Endothelial cell (in vitro differentiated cells): ENCODE measurements around the gene LUZP4. TPM values are rescaled to one million over a fixed set of nuclear protein-coding genes. Genes with fewer than 3 reads are reported as not detected.

Source experiments
- DNase-seq: peaks from one replicate; pipeline ENCODE4 v3.0.0; 2021; ENCODE audit warnings: low spot score
- H3K27ac Mint-ChIP-seq: one replicate; pipeline ENCODE4 v1.8.0; 2021; ENCODE audit warnings: mixed read lengths, inconsistent platforms; ENCODE audit not compliant: unreplicated experiment
- H3K27me3 Mint-ChIP-seq: one replicate; pipeline ENCODE4 v1.8.0; 2021; ENCODE audit warnings: mild to moderate bottlenecking, moderate library complexity, mixed read lengths, inconsistent platforms; ENCODE audit not compliant: unreplicated experiment
- H3K36me3 Mint-ChIP-seq: one replicate; pipeline ENCODE4 v1.8.0; 2021; ENCODE audit warnings: mild to moderate bottlenecking, low read depth, mixed read lengths, inconsistent platforms; ENCODE audit not compliant: unreplicated experiment
- H3K4me1 Mint-ChIP-seq: one replicate; pipeline ENCODE4 v1.8.0; 2021; ENCODE audit warnings: mild to moderate bottlenecking, mixed read lengths, inconsistent platforms; ENCODE audit not compliant: unreplicated experiment
- H3K4me3 Mint-ChIP-seq: one replicate; pipeline ENCODE4 v1.8.0; 2021; ENCODE audit warnings: mild to moderate bottlenecking, mixed read lengths, inconsistent platforms; ENCODE audit not compliant: unreplicated experiment
- H3K9me3 Mint-ChIP-seq: one replicate; pipeline ENCODE4 v1.8.0; 2021; ENCODE audit warnings: mixed read lengths, inconsistent platforms; ENCODE audit not compliant: unreplicated experiment
- total RNA-seq: library from RNA; stranded (reverse); fragmentation: NEBNext Ultra II Directional; extraction: Animal tissue kit (Norgen Biotek cat#: 25700); gene quantifications from one replicate; pipeline ENCODE4 v1.2.1, GENCODE V29; 2021; ENCODE audit not compliant: unreplicated experiment
- TF ChIP-seq, protein P1 (sequence below): fragments of 200-600 bp; sonication (generic); IDR thresholded peaks from one replicate; pipeline ENCODE4 v1.5.0; 2021; ENCODE audit warnings: antibody characterized with exemption; ENCODE audit not compliant: unreplicated experiment

Gene LUZP4
- total RNA-seq, 1 donor from 2014 or later = not detected

DNA sequence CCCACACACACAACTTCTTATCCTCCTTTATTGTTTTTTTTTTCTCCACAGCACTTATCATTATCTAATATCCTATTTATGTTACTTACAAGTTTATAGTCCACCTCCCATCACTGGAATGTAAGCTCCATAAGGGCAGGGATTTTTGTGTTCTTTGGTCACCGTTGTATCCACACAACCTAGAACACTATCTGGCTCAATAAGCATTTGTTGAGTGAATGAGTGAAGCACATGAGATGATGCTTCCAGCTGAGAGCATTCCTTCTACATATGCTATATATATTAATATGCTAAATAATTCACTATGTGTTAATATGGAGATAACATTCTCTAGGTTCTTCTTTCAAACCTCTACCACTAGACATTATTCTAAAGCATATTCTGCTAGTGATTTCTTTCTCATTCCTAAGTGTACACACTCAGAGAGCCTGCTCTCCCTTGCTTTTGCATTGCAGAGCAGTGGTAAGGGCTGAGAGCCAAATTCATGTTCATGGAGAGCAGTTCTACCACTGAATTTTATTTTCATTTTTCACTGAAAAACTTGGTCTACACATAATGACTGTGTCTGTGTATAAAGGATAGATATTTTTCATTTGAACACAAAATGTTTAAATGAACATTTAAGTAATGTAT is 20.3 kb upstream of the LUZP4 start:
- H3K27me3 Mint-ChIP-seq = no peaks in the 10 kb centered on the region
- DNase-seq = no peak
- no peak overlapping the region for H3K4me3 Mint-ChIP-seq
- TF ChIP-seq, protein P1, sequence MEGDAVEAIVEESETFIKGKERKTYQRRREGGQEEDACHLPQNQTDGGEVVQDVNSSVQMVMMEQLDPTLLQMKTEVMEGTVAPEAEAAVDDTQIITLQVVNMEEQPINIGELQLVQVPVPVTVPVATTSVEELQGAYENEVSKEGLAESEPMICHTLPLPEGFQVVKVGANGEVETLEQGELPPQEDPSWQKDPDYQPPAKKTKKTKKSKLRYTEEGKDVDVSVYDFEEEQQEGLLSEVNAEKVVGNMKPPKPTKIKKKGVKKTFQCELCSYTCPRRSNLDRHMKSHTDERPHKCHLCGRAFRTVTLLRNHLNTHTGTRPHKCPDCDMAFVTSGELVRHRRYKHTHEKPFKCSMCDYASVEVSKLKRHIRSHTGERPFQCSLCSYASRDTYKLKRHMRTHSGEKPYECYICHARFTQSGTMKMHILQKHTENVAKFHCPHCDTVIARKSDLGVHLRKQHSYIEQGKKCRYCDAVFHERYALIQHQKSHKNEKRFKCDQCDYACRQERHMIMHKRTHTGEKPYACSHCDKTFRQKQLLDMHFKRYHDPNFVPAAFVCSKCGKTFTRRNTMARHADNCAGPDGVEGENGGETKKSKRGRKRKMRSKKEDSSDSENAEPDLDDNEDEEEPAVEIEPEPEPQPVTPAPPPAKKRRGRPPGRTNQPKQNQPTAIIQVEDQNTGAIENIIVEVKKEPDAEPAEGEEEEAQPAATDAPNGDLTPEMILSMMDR = no peak
- H3K27ac Mint-ChIP-seq = no peak overlapping the region
- H3K9me3 Mint-ChIP-seq = no peaks in the 10 kb centered on the region
- no peaks in the 10 kb centered on the region for H3K36me3 Mint-ChIP-seq
- H3K4me1 Mint-ChIP-seq = no peaks in the 10 kb centered on the region

DNA sequence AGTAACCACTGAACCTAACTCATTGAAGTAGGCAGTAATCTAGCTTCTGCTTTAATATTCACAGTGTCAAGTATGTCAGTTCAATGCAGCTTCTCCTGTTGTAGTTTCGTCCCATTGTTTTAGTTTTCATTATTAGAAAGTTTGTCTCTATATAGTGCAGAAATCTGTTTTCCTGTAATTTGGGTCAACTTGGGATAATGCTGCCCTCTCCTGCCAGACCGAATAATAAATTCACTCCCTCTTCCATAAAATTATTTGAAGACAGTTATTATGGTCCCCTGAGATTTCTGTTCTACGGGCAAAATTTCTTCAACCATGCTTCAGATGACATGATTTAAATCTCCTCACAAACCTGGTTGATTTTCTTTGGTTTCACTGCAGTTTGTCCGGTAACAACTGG is 4.6 kb upstream of the LUZP4 start:
- Mint-ChIP-seq H3K27ac (no peak overlapping the region), H3K36me3 (no peaks in the 10 kb centered on the region), H3K4me3 (no peak overlapping the region), H3K9me3 (no peaks in the 10 kb centered on the region), H3K4me1 (no peaks in the 10 kb centered on the region), H3K27me3 (no peaks in the 10 kb centered on the region)
- DNase-seq = no peak
- TF ChIP-seq, protein P1 = no peak

DNA sequence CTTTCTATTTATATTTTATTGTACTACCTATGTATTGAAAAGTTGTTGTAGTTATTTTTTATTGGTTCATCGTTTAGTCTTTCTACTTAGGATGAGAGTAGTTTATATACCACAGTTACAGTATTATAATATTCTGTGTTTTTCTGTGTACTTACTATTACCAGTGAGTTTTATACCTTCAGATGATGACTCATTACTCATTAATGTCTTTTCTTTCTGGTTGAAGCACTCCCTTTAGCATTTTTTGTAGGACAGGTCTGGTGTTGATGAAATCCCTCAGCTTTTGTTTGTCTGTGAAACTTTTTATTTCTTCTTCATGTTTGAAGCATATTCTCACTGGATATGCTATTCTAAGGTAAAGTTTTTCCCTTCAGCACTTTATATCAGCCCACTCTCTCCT is 7.7 kb downstream of the LUZP4 start:
- Mint-ChIP-seq H3K27me3 (no peaks in the 10 kb centered on the region), H3K27ac (no peak overlapping the region), H3K4me3 (no peak overlapping the region), H3K4me1 (no peaks in the 10 kb centered on the region), H3K9me3 (no peaks in the 10 kb centered on the region), H3K36me3 (no peaks in the 10 kb centered on the region)
- no peak for DNase-seq
- TF ChIP-seq, protein P1 = no peak

DNA sequence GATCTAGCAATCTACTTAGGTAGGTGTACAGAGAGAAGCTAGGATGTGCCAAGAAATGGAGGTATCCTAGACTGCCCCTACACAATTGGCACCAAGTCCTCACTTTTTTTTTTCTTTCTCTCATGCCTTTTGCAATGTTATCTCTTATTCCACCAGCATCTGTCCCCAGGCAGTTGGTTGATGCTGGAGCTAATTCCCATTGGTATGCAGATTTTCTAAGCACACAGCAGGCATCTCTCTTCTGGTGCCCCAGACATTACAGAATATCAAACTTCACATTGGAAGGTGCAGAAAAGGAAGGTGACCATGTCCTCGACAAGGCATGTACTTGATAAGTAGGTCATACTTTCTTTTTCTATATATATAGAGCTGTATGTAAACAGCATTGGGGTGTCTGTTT is 21.6 kb downstream of the LUZP4 start:
- Mint-ChIP-seq H3K4me3 (no peak overlapping the region), H3K4me1 (no peaks in the 10 kb centered on the region), H3K27ac (no peak overlapping the region), H3K36me3 (no peaks in the 10 kb centered on the region), H3K27me3 (no peaks in the 10 kb centered on the region), H3K9me3 (no peaks in the 10 kb centered on the region)
- no peak for DNase-seq
- TF ChIP-seq, protein P1 = no peak

DNA sequence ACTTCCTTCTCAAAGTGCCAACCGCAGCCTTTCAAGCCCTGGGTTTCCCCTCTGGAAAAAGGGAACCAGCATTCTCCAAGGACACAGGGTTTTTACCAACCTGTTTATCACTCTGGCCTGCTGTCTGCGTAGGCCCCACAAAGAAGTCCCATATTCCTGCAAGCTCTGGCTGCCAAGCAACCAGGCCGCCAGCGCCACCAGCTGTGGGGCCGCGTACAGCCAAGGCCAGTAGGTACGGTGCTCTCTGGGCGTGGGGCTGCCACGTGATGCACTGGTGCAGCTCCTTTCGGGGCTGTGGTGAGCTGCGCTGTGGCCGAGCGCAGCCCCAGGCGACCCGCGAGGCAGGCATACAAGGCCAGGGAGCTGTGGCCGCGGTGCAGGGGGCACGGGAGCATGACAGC is 22.1 kb downstream of the LUZP4 start:
- peak; percentile 51 for DNase-seq
- H3K9me3 Mint-ChIP-seq = no peaks in the 10 kb centered on the region
- H3K27me3 Mint-ChIP-seq = no peaks in the 10 kb centered on the region
- no peak overlapping the region for H3K27ac Mint-ChIP-seq
- H3K4me1 Mint-ChIP-seq = no peaks in the 10 kb centered on the region
- TF ChIP-seq, protein P1 = no peak
- no peaks in the 10 kb centered on the region for H3K36me3 Mint-ChIP-seq
- H3K4me3 Mint-ChIP-seq = no peak overlapping the region
